DMS53 treated with DMSO at 0.1 percent for 48 hours (cell line): ENCODE measurements around the gene ACADS.

Experiments
- DNase-seq: peaks from one replicate; lab custom pipeline; 2025; ENCODE audit not compliant: unreplicated experiment; lab: John Stamatoyannopoulos, UW

Gene ACADS, protein sequence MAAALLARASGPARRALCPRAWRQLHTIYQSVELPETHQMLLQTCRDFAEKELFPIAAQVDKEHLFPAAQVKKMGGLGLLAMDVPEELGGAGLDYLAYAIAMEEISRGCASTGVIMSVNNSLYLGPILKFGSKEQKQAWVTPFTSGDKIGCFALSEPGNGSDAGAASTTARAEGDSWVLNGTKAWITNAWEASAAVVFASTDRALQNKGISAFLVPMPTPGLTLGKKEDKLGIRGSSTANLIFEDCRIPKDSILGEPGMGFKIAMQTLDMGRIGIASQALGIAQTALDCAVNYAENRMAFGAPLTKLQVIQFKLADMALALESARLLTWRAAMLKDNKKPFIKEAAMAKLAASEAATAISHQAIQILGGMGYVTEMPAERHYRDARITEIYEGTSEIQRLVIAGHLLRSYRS

GRCh38 chr12:120725659-120726509, at the start of gene ACADS:
ACADS (plus strand) TSS chr12:120725826; CDS start chr12:120725886, 60 bp downstream.
- DNase-seq, result peak; percentile 82

DNA sequence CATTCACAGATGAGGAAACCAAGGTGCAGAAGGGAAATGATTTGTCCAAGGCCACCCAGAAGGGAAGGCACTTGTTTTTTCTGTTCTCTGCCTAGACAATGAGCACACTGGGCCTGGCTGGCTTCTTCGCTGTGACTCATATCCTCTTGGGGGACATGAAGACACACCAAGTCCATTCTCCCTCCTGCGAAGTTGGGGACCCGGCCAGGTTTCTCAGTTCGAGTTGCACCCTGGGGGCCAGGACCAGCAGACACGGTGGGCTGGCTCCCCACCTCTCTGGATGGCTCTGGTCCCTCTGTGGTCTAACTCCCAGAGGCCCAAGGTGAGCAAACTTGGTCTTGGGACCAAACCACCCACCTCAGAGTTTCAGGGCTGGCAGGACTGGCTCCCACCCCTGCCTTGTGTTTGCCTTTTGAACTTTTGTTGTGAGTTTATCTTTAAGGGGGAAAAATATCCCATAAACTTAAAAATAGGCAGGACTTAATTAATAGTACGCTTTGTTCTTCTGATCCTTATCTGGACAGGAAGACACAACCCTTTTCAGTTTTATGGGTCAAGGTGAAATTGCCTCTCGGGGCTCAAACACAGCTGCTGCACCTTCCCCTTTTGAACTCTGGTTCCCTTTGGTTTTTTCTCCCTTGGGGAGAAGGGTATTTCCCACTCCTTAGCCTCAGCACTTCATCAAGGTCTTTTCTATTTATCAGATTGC, 47.7 kb upstream of the ACADS start:
- DNase-seq, result no peak

DNA sequence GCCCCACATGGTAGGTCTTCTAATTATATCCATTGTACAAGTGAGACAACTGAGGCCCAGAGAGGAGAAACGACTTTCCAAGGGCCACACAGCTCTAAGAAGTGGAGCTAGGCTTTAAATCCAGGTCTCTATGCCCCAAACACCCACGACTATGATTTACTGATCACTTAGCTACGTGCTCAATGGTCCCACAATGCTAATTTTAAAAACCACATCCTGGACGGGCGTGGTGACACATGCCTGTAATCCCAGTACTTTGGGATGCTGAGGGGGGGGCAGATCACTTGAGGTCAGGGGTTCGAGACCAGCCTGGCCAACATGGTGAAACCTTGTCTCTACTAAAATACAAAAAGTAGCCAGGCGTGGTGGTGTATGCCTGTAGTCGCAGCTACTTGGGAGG, 47.1 kb upstream of the ACADS start:
- DNase-seq, result no peak

DNA sequence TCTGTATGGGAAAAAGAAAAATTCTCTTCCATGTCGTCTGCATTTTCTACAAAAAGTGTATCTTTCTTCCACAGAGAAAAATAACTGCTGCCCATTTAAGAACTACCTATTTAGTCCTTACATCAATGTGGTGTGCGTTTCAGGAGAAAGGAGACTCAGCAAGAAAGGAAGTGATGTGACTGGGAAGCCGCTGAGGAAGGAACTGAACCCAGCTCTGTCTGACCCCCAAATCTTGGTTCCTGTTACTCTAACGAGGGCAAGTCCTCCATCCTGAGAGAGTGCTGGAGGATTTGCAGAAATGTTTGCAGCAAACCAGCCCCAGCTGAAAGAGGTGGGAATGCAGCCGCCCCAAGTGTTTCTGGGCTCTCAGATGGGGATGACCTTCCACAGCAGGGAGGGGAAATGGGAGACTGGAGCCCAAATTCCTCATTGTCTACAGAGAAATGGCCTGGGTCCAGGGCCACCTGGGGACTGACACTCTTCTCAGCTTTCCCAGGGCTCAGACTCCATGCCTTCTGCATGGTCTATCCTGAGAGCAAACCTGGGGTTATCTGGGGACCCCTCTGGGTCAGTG, 45.4 kb upstream of the ACADS start:
- DNase-seq, result no peak

GRCh38 chr12:120684523-120684932, 41.1 kb upstream of the ACADS start:
- no peak for DNase-seq

DNA sequence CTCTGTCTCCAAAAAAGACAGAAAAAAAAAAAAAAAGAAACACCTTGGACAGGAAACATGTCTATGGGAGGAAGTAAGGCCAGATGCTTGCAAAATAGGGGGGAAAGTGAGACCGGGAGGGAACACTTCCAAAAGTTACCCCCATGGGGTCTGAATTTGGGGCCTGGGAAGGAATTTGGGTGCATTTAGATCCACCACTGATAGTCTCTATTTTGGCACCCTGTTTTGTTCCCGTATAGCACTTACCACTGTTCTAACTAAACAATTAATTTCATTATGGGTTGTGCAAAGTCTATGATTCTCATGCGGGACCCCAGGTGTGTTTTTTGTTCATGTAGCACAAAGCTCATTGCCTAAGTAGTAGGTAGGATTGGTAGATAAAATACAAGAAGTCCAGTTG, 40.1 kb upstream of the ACADS start:
- DNase-seq, result no peak

GRCh38 chr12:120686151-120686689, 39.4 kb upstream of the ACADS start:
- DNase-seq, result peak; percentile 100

DNA sequence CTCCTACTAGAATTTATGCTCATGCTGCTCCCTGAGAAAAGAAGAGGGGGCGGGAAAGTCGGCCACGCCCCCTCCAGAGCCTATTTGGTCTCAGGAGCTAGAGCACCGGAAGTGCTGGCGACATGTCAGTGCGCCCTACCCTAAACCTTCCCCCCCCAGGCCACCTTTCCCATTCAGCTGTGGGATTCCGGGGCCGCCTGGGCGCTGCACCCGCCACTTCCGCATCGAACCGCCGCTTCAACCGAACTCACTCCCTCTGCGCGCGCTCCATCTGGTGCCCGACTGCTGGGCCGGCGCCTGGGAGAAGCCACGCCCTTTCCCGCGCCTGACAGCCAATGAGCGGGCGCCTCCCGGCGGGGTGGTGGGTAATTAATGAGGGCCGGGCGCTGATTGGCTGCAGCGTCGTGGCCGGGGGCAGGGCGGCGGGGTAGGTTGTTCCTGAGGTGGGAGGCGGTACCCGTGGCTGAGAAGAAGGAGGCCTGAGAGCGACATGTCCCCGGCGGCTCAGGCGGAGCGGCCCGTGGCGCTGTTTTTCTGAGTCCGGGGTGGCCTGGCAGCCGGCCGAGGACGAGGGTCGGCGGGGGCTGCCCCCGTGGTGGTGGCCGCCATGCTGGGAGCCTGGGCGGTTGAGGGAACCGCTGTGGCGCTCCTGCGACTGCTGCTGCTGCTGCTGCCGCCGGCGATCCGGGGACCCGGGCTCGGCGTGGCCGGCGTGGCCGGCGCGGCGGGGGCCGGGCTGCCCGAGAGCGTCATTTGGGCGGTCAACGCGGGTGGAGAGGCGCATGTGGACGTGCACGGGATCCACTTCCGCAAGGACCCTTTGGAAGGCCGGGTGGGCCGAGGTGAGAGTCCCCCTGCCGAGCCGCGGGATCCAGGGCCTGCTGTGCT, 38.7 kb upstream of the ACADS start, which contains the start of gene MLEC:
MLEC (plus strand) TSS at position 460 of the 888 bp plus-strand sequence; CDS start at position 608, 148 bp downstream.
- peak; percentile 97 for DNase-seq

DNA sequence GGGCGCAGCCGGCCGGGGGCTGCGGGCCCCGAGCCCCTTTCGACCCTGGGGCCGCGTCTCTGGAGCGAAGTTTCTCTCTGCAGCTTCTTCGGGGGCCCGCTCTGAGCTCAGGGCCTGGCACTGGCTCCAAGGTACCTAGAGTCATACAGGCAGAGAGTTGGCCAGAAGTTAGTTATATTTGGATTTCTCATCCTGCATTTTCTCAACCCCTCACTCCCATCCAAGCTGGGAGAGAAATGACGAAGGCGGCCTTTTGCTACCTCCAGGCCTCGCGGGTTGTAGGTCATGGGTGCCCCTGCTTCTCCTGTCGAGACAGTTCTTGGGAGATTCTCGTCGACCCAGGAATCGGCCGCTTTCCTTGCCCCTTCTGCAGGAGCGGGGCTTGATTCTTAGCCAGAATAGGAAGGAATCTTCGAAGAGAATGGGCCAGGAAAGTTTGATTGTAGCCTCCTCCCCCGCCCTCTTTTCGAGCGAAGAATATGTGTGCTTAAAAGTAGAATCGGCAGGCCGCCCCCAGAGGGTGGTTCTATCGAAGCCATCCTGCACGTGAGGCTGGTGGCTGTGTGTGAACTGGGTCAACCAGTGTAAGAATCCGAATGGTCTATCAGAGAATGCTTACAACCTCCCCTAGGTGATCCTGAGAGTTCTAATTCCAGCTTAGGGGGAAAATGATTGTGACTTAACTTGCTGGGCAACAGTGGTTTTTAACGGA, 37.9 kb upstream of the ACADS start:
- DNase-seq, result peak; percentile 13

GRCh38 chr12:120688527-120689071, 37.0 kb upstream of the ACADS start:
- no peak for DNase-seq

DNA sequence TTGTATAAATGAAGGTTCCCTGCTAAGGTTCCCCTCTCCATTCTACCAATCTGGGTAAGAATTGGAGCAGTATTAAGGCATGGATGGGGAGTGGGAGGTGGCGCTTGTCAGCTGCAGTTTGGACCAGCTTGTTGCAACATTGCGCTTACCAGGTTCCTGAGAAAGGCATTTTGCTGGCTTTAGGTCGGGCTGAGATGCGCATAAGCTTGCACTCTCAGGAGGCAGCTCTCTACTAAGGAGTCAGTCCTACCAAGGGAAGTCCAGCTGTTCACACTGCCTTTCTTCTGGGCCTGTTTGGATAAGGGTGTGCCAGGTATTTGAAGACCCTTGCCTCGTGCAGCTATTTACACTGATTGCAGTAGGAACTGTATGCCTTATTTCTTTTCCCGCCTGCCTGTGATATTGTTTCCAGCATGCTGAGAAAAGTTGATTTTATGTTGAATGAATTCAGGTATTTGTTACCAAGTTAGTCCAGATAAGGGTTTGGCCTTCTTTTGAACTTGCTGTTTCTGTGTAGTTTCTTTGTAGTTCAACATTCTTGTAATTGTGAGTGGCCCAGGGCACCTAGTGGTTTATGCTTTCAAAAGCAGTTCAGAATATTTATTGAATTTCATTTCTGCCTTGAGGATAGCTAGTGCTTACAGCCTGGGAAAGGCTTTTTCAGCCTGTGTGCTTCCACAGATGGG, 36.1 kb upstream of the ACADS start:
- DNase-seq, result no peak

- DNase-seq, result no peak
Measured at GRCh38 chr12:120690083-120690450, 35.6 kb upstream of the ACADS start.

GRCh38 chr12:120690978-120691377, 34.6 kb upstream of the ACADS start:
- no peak for DNase-seq

DNA sequence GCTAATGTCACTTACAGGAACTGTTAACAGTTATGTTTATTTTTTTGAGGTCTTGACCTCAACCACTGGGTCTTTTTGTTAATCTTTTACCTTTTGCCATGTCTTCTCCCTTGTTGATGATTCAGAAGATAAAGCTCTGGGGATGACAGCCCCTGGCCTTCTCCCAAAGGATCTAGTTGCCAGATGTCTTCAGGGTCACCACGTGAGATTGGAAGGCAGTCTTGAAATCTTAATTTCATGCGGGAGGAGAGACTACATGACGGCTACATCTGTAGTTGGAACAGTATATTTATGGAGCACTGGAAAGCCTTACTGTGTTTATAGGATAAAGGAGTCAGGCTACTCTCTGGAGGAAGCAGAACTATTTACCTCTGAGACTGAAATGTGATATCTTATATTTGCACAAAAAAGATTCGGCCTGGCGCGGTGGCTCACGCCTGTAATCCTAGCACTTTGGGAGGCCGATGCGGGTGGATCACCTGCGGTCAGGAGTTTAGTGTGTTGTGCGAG, 33.0 kb upstream of the ACADS start:
- DNase-seq, result no peak

GRCh38 chr12:120693848-120694247, 31.8 kb upstream of the ACADS start:
- no peak for DNase-seq

DNA sequence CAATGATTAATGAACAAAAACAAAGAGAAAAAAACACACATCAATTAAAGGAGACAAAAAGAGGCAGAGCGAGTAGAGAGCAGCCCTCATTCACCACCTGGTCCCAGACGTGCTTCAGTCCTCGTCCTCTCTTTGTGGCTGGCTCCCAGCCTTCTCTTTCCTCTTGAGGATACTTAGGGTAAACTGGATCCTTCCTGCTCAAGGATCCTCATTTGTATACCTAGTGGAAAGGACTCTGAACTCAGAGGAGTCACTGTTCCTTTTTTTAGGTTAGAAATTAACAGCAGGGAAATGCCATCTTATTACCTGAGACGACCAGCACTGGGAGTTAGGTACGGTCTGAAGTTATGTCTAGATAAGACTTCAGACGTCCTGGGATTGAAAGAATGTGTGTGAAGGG, 29.0 kb upstream of the ACADS start:
- no peak for DNase-seq

DNA sequence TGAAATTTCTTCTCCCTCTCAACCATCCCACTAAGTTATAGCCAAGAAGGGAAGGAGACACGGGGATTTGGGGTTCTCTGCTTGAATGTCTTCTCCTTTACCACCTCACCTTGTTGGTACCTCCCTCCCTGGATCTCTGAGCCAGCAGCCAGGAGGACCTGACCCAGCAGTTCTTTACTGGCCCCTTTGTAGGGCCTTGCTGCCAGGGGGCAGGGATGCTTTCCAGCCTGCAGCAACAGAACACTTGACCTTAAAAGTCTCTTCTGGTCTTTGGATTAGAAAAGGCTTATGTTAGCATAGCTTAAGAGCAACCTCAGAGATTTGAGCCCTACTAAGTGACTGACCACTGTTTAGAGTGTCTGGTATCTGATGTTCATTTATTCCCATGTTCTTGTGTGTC, 28.3 kb upstream of the ACADS start:
- DNase-seq, result no peak

- no peak for DNase-seq
Measured at GRCh38 chr12:120698665-120699064, 27.0 kb upstream of the ACADS start.
